ENCODE data around the gene ZNF718. TPM values are rescaled to one million over a fixed set of nuclear protein-coding genes. Genes with fewer than 3 reads are reported as not detected.

The ZNF718 gene
- total and polyA plus RNA-seq, 10 of the 15 experiments (the other 5 are each of a cell fraction or from before 2014, with no cell fraction given): 1.1 to 7.0 (median 3.9) TPM

GRCh38 chr4:107083-107443 lies 17.2 kb upstream of the ZNF718 start:
- CTCF ChIA-PET: no interaction called here
- Histone ChIP-seq H3K27ac (ENCODE audit: control insufficient read depth, insufficient read depth) (no peak overlapping the region), H3K79me2 (ENCODE audit: control insufficient read depth, insufficient read depth, low read length) (no peaks in the 10 kb centered on the region), H4K20me1 (ENCODE audit: control insufficient read depth, insufficient read depth) (no peaks in the 10 kb centered on the region), H3K36me3 (ENCODE audit: control insufficient read depth in 2 of 2, insufficient read depth in 2 of 2, low read length in 1 of 2) (no peaks in the 10 kb centered on the region), H3K9ac (ENCODE audit: control insufficient read depth, insufficient read depth, low read length) (no peak overlapping the region), H2AFZ (ENCODE audit: control insufficient read depth, low read depth, low read length) (no peak overlapping the region), H3K4me2 (ENCODE audit: control insufficient read depth, insufficient read depth) (no peak overlapping the region), H3K27me3 (replicated peaks in 1 of 2; ENCODE audit: control insufficient read depth in 2 of 2, insufficient read depth in 2 of 2, low read length in 1 of 2) (no peaks in the 10 kb centered on the region), H3K9me3 (replicated peaks; ENCODE audit: control insufficient read depth, insufficient read depth, low read length) (peaks cover 8% of the 10 kb centered on the region; the same call in 2 of the 3 replicates), H3K4me3 (no peak overlapping the region), H3K4me1 (ENCODE audit: control insufficient read depth, insufficient read depth, low read length) (no peaks in the 10 kb centered on the region)
- in situ Hi-C loops (cut with MboI): no loop called here
- ATAC-seq (no peak), FAIRE-seq (no peak), DNase-seq (ENCODE audit: low read depth, low spot score) (no peak)
- intact Hi-C loops (cut with micrococcal nuclease; ENCODE audit: unreplicated experiment): no loop called here
- TF ChIP-seq SIN3A (IDR thresholded peaks at IDR 0.05; ENCODE audit: low read depth, low read length) (no peak), STAT3 (IDR thresholded peaks at IDR 0.05; ENCODE audit: low read depth, low read length) (no peak), BACH1 (IDR thresholded peaks at IDR 0.05; ENCODE audit: borderline replicate concordance) (no peak), KDM1A (IDR thresholded peaks at IDR 0.05; ENCODE audit: borderline replicate concordance) (no peak), HDAC6 (IDR thresholded peaks at IDR 0.05; ENCODE audit: unreplicated experiment) (no peak), SMC3 (IDR thresholded peaks at IDR 0.05; ENCODE audit: borderline replicate concordance, low read length) (no peak), SMARCA5 (IDR thresholded peaks at IDR 0.05) (no peak), GABPA (IDR thresholded peaks at IDR 0.05; ENCODE audit: low read depth) (no peak), HDAC2 (IDR thresholded peaks at IDR 0.05) (no peak), CBX3 (IDR thresholded peaks at IDR 0.05; ENCODE audit: borderline replicate concordance, low read depth) (no peak), NR2C1 (IDR thresholded peaks at IDR 0.05) (no peak), GATAD2B (conservative IDR thresholded peaks at IDR 0.05; ENCODE audit: low read depth) (no peak), MTA3 (IDR thresholded peaks at IDR 0.05; ENCODE audit: borderline replicate concordance, low read length) (no peak)
- TF ChIP-seq, protein P1, sequence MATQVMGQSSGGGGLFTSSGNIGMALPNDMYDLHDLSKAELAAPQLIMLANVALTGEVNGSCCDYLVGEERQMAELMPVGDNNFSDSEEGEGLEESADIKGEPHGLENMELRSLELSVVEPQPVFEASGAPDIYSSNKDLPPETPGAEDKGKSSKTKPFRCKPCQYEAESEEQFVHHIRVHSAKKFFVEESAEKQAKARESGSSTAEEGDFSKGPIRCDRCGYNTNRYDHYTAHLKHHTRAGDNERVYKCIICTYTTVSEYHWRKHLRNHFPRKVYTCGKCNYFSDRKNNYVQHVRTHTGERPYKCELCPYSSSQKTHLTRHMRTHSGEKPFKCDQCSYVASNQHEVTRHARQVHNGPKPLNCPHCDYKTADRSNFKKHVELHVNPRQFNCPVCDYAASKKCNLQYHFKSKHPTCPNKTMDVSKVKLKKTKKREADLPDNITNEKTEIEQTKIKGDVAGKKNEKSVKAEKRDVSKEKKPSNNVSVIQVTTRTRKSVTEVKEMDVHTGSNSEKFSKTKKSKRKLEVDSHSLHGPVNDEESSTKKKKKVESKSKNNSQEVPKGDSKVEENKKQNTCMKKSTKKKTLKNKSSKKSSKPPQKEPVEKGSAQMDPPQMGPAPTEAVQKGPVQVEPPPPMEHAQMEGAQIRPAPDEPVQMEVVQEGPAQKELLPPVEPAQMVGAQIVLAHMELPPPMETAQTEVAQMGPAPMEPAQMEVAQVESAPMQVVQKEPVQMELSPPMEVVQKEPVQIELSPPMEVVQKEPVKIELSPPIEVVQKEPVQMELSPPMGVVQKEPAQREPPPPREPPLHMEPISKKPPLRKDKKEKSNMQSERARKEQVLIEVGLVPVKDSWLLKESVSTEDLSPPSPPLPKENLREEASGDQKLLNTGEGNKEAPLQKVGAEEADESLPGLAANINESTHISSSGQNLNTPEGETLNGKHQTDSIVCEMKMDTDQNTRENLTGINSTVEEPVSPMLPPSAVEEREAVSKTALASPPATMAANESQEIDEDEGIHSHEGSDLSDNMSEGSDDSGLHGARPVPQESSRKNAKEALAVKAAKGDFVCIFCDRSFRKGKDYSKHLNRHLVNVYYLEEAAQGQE (IDR thresholded peaks at IDR 0.05; ENCODE audit: low read depth, low read length): no peak
- 82% methylated on average over 33 of the region's 33 CpGs for WGBS (ENCODE audit: insufficient coverage, insufficient replicate concordance, low lambda C conversion rate, missing lambda C conversion rate)
- RAD21 ChIA-PET (ENCODE audit: unreplicated experiment): no interaction called here
- SMC1A ChIA-PET (ENCODE audit: uncharacterized antibody, unreplicated experiment): no interaction called here
- no TSS peak for BruUV-seq (replicated peaks)
- POLR2A ChIA-PET: no interaction called here

Data from GM12878 (cell line).